AG09309 (cell line): ENCODE measurements around the gene MYO16.

ENCODE experiments used
- DNase-seq: peaks from one replicate; pipeline ENCODE4 v3.0.0-alpha.2; 2010; ENCODE audit warnings: low read depth
- H3K4me3 ChIP-seq: 2 replicates; pipeline ENCODE4 v1.5.1; 2011; ENCODE audit warnings: mild to moderate bottlenecking, low read depth, low read length, moderate library complexity; ENCODE audit not compliant: control insufficient read depth
- CTCF ChIP-seq: IDR thresholded peaks from 2 replicates; pipeline ENCODE4 v1.5.1; 2011; ENCODE audit warnings: mild to moderate bottlenecking, low read depth, low read length, inconsistent platforms; ENCODE audit not compliant: insufficient read depth, control insufficient read depth; ENCODE audit errors: missing control alignments

MYO16 gene

GRCh38 chr13:108933061-108933460 lies 303.6 kb downstream of the MYO16 start:
- no peak for DNase-seq
- TF ChIP-seq CTCF: no peak
- H3K4me3 ChIP-seq: no peak overlapping the region

- no peak for DNase-seq
- TF ChIP-seq CTCF: no peak
- no peak overlapping the region for H3K4me3 ChIP-seq
Observed at GRCh38 chr13:108938155-108938554, 308.7 kb downstream of the MYO16 start.

GRCh38 chr13:108940121-108940520 lies 310.7 kb downstream of the MYO16 start:
- DNase-seq: no peak
- no peak for TF ChIP-seq CTCF
- H3K4me3 ChIP-seq: no peak overlapping the region

GRCh38 chr13:108943842-108944241 lies 314.4 kb downstream of the MYO16 start:
- no peak overlapping the region for H3K4me3 ChIP-seq
- DNase-seq: no peak
- no peak for TF ChIP-seq CTCF

- H3K4me3 ChIP-seq: no peak overlapping the region
- DNase-seq: peak; percentile 57
- TF ChIP-seq CTCF: no peak
Observed at GRCh38 chr13:108944760-108945159, 315.3 kb downstream of the MYO16 start.

- no peak overlapping the region for H3K4me3 ChIP-seq
- no peak for TF ChIP-seq CTCF
- peak; percentile 66 for DNase-seq
Observed at GRCh38 chr13:108947551-108948030, 318.2 kb downstream of the MYO16 start.

- DNase-seq: no peak
- no peak for TF ChIP-seq CTCF
- no peak overlapping the region for H3K4me3 ChIP-seq
Observed at GRCh38 chr13:108948251-108948671, 318.9 kb downstream of the MYO16 start.
